ENCODE measurements around the gene C17orf50. TPM values are rescaled to one million over a fixed set of nuclear protein-coding genes. Genes with fewer than 3 reads are reported as not detected.

Gene C17orf50
- total RNA-seq, 1 donor from 2014 or later, result not detected

GRCh38 chr17:35797918-35798317, 37.2 kb downstream of the C17orf50 start:
- intact Hi-C loops (cut with micrococcal nuclease), result no loop called here
- DNase-seq, result no peak
- ATAC-seq, result no peak

GRCh38 chr17:35799942-35800341, 39.3 kb downstream of the C17orf50 start:
- DNase-seq (peak; percentile 88), ATAC-seq (peak; percentile 84)
- intact Hi-C loops (cut with micrococcal nuclease), result no loop called here

GRCh38 chr17:35801583-35802224, 41.0 kb downstream of the C17orf50 start:
- DNase-seq, result peak; percentile 87
- intact Hi-C loops (cut with micrococcal nuclease), result no loop called here

GRCh38 chr17:35804658-35805192, 44.0 kb downstream of the C17orf50 start:
- DNase-seq (no peak), ATAC-seq (peak; percentile 46)
- intact Hi-C loops (cut with micrococcal nuclease), result loop anchor here (1.0 kb wide), 1 partner anchor 37 kb away; no protein-coding TSS in a partner anchor

More at GRCh38 chr17:35801583-35802224, 41.0 kb downstream of the C17orf50 start:
- peak; percentile 60 for ATAC-seq

GRCh38 chr17:35807371-35808144, 46.9 kb downstream of the C17orf50 start:
- DNase-seq (no peak), ATAC-seq (no peak)
- intact Hi-C loops (cut with micrococcal nuclease), result no loop called here

GRCh38 chr17:35808240-35808961, 47.7 kb downstream of the C17orf50 start:
- ATAC-seq (no peak), DNase-seq (no peak)
- intact Hi-C loops (cut with micrococcal nuclease), result no loop called here

GRCh38 chr17:35808962-35809854, 48.5 kb downstream of the C17orf50 start, which contains the start of gene TAF15:
Gene TAF15 (plus strand): TSS chr17:35809484. CDS start chr17:35809570, 86 bp downstream.
- ATAC-seq (peak; percentile 98), DNase-seq (peak; percentile 96)
- intact Hi-C loops (cut with micrococcal nuclease), result no loop called here

- DNase-seq (no peak), ATAC-seq (no peak)
- intact Hi-C loops (cut with micrococcal nuclease), result no loop called here
Observed at GRCh38 chr17:35809855-35810461, 49.3 kb downstream of the C17orf50 start.

GRCh38 chr17:35811759-35812158, 51.1 kb downstream of the C17orf50 start:
- ATAC-seq (no peak), DNase-seq (no peak)
- intact Hi-C loops (cut with micrococcal nuclease), result no loop called here

GRCh38 chr17:35812456-35812855, 51.8 kb downstream of the C17orf50 start:
- DNase-seq (no peak), ATAC-seq (no peak)
- intact Hi-C loops (cut with micrococcal nuclease), result no loop called here

Other genes with a start within 250 kb of the C17orf50 start
- gene SLFN12L, start 223.2 kb upstream of the C17orf50 start, total RNA-seq, result 0.32 TPM
- gene SLFN14, start 200.1 kb upstream of the C17orf50 start, total RNA-seq, result not detected
- gene PEX12, start 182.3 kb upstream of the C17orf50 start, total RNA-seq, result 7.9 TPM
- 119 TPM for gene AP2B1, start 173.6 kb upstream of the C17orf50 start, total RNA-seq
- 23.8 TPM for gene RASL10B, start 29.2 kb upstream of the C17orf50 start, total RNA-seq
- gene GAS2L2, start 7.6 kb upstream of the C17orf50 start, total RNA-seq, result 0.27 TPM
- gene MMP28, start 34.8 kb downstream of the C17orf50 start, total RNA-seq, result 1.5 TPM
- gene TAF15, start 48.6 kb downstream of the C17orf50 start, total RNA-seq, result 110 TPM
- gene HEATR9, start 108.0 kb downstream of the C17orf50 start, total RNA-seq, result not detected
- gene CCL5, start 119.5 kb downstream of the C17orf50 start, total RNA-seq, result 4.2 TPM
- not detected for gene RDM1, start 169.9 kb downstream of the C17orf50 start, total RNA-seq
- not detected for gene LYZL6, start 182.8 kb downstream of the C17orf50 start, total RNA-seq
- gene CCL16, start 220.6 kb downstream of the C17orf50 start, total RNA-seq, result not detected
- 8.1 TPM for gene CCL14, start 225.8 kb downstream of the C17orf50 start, total RNA-seq
- not detected for gene CCL15, start 240.7 kb downstream of the C17orf50 start, total RNA-seq